ENCODE measurements around the gene SAPCD2.
"Not testable (repeated sequence)": the region's sequence is repeated elsewhere in the genome, so short reads cannot be mapped to it uniquely, and the experiment has no call there.

- not testable (repeated sequence) for TF ChIP-seq POLR2A, CTCF (IDR thresholded peaks at IDR 0.05)
These were observed 47.8 kb upstream of the SAPCD2 start for GRCh38 chr9:137118092-137118603.
